ENCODE results near the gene ESR1.
"Not testable (repeated sequence)": the region's sequence is repeated elsewhere in the genome, so short reads cannot be mapped to it uniquely, and the experiment has no call there.

The ESR1 gene

DNA sequence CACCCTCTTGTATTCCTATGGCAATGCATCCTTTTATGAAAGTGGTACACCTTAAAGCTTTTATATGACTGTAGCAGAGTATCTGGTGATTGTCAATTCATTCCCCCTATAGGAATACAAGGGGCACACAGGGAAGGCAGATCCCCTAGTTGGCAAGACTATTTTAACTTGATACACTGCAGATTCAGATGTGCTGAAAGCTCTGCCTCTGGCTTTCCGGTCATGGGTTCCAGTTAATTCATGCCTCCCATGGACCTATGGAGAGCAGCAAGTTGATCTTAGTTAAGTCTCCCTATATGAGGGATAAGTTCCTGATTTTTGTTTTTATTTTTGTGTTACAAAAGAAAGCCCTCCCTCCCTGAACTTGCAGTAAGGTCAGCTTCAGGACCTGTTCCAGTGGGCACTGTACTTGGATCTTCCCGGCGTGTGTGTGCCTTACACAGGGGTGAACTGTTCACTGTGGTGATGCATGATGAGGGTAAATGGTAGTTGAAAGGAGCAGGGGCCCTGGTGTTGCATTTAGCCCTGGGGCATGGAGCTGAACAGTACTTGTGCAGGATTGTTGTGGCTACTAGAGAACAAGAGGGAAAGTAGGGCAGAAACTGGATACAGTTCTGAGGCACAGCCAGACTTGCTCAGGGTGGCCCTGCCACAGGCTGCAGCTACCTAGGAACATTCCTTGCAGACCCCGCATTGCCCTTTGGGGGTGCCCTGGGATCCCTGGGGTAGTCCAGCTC is 292.1 kb downstream of the ESR1 start:
- DNase-seq, result no peak

DNA sequence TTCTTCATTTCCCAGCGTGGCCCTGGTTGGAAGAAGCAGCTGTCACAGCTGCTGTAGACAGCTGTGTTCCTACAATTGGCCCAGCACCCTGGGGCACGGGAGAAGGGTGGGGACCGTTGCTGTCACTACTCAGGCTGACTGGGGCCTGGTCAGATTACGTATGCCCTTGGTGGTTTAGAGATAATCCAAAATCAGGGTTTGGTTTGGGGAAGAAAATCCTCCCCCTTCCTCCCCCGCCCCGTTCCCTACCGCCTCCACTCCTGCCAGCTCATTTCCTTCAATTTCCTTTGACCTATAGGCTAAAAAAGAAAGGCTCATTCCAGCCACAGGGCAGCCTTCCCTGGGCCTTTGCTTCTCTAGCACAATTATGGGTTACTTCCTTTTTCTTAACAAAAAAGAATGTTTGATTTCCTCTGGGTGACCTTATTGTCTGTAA is 292.7 kb downstream of the ESR1 start:
- DNase-seq, result no peak

DNA sequence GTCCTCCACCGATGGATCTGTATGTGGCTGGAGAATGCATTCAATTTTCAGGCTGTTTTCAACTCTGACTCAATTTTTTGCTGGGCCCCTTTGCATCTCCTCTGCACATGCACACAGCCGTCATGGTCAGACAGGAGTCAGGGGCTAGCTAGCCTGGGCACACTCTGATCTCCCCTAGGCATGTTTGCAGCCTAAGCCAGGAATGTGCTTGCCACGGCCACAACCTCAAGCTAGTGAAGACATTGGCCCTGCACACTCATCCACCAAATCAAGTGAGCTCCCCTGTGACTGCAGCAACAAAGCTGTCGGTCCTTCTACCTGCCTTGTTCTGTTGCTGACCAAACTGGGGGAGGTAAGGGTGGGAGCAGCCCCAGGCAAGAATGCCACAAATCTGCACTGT is 300.5 kb downstream of the ESR1 start:
- DNase-seq, result no peak

DNA sequence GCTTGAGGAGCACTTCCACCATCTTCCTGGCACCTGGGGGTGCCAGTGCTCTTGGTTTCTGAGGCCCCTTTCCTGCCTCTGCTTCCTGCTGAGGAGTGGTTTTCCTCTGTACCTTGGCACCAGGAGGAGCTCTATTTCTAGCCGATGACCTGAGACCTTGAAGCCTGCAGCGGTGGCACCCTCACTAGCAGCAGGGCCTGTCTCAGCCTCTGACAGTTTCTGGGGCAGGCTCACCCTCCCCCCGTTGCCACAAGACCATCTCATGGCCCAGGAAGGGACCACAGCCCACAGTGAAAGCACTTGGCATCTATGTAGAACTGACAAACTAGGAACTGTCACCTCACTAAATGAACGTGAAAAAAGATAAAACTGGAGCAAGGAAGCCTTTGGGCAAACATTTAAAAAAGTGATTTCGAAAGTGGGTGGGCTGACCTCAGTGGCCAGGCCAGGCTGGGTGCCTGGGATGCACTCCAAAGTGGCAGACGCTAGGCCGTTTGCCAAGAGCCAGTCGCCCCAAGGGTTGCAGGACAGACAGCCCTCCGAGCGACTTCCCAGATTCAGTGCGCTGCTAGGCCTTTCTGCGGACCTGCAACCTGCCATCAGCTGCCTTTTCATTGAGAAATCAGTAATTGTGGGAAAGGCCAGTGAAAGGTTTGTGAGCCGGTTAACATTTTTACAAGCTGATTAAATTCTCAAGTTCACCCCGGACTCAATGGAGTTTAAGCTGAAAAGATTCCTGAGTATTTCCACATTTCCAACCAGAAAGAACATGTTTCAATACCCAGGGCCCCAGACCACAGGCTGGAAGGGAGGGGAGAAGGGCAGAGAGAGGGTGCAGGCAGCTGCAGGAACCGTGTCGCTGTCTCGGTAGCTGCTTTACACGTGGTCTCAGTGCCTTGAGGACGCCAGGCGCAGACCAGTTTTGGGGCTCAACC is 303.7 kb downstream of the ESR1 start:
- no peak for DNase-seq

DNA sequence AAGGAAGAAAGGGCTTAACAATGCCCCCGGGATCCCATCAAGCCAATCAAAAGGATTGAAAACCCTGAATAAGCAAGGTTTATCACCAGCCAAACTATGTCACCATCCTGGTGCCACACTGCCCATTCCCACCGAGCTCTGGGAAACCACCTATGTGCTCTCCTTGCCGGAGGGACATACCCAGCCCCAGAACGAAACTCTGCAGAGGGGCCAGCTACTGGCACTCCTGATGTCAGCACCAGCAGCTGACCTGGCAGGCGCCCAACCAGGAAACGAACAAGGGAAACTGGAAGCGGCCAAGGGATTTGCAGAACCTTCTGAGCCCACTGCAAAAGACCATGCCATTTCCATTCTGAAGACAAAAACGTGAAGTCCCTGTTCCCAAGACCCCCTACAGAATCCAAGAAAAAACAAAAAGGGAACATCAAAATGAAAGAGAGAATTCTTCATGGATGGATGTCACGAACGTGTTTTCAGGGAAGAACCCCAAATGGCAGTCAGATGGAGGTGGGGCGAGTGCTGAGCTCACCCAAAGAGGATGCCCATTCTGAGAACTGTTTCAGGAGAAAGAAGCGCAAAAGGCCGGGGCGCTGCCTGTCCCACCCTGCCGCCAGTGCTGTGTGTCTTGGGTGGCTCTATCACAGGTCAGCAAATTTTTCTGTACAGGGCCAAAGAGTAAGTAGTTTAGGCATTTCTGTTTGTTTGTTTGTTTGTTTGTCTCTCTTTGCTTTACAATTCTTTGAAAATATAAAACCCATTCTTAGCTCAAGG is 305.2 kb downstream of the ESR1 start:
- no peak for DNase-seq

DNA sequence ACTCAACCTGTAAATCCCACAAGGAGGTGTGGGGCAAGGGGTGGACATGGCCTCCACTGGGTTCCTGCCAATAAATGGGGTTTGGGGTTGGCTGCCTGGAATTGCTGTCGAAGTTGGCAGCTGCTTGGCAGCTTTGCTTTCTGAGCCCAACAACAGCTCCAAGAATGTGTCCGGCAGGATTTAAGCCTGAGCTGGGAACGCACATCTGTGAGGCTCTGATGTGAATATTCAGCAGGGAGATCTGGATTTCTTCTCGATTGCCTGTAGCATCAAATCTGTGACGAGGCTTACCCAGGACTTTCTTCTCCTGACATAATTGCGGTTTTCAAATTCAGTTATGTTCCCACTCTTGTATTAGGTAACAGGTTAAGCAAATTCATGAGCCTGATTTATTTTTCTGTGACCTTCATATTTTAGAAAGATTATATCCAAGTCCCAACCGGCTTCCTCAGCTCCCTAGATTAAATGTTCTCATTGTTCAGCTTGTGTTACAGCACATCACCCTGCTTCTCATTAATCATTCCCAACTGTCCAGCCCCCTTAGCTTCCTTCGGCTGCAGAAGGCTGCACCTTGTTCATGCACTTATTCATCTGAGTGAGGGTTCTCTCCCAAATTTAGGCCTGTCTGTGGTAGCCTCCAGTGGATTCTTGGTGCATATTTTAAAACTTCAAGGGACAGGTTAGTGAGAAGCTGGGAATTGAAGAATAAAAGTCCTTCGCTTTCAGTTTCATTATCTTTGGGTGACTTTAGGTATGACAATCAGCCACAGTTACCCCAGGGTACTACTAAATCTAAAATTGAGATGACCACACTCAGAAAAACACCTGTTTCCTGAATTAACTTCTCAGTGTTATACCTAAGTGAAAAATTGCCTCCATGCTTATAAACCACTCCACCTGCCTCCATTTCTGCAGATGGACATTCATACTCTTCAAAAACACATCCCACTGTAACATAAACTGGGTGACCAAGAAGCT is 310.0 kb downstream of the ESR1 start:
- DNase-seq, result no peak

DNA sequence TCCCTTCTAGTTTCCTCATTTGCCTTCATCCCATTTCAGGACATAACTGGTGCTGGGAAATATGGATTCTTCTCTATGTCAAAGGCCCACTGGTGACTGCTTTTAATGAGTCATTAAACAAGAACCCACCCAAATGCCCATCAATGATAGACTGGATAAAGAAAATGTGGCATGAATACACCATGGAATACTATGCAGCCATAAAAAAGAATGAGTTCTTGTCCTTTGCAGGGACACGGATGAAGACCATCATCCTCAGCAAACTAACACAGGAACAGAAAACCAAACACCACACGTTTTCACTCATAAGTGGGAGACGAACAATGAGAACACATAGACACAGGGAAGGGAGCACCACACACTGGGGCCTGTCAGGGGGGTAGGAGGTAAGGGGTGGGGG is 310.7 kb downstream of the ESR1 start:
- no peak for DNase-seq

DNA sequence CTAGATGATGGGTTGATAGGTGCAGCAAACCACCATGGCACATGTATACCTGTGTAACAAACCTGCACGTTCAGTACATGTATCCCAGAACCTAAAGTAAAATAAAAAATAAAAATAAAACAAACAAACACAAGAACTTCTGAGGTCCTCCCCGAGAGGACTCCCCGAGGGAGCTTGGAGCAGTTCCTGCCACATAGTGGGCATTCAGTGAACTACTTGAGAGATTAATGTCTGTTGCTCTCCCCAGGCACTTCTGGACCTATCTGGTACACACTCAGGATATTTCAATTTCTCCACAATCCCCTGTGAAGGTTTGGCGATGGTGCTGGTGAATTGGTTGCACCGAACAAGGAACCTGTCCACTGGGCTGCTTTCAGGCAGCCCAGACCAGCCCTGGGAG is 311.2 kb downstream of the ESR1 start:
- no peak for DNase-seq

DNA sequence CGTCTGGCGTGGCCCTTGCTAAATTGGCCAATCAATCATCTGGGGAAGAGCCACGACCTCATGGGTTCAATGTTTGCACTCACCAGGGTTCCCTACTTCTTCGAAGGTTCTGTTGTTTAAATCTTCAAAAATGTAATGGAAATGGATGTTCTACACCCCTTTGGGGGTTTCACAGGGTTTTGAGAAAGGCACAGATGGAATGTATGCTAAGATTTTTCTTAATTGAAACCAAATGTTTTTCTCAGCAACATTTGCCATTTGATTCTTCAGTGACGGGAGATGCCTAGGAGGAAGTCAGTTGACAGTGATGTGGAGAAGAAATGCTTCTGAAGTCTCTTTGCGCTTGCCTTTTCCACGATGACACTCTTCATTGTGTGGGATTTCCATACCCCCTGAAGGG is 312.3 kb downstream of the ESR1 start:
- DNase-seq, result no peak

DNA sequence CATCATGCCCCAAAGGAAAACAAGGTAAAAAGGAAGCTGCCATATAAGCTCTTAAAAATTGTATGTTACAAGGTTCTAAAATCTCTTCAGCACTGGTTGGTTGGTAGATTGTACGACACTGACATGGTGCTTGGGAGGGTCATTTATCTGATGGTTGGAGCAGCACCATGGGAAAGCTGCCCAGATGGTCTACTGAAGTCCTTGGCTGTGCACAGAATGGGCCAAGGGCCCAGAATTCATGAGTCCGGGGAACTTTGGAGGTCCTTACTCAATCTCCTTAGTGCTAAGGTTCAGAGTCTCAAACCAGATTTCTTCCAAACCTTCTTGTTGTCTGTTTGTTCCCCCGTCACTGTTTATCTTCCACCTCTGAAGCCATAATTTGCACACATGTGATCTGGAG is 314.4 kb downstream of the ESR1 start:
- no peak for DNase-seq

DNA sequence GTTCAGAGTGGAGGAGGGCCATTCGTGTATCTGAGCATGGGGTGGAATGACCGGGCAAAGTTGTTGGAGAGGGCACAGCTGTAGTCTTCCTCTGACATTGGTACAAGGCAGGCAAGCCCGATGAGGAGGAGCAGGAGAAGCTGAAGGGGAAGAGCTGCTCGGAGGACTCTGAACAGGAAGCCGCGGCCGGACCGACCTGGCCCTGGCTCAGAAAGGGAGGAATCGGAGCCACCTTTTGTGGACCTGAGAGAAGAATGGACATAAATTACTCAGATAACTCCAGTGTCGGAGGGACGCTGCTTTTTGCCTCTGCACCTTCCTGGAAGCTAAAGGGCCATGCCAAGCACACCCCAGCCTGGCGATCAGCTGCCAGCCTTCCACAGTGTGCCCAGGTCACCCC is 315.0 kb downstream of the ESR1 start:
- DNase-seq, result no peak

DNA sequence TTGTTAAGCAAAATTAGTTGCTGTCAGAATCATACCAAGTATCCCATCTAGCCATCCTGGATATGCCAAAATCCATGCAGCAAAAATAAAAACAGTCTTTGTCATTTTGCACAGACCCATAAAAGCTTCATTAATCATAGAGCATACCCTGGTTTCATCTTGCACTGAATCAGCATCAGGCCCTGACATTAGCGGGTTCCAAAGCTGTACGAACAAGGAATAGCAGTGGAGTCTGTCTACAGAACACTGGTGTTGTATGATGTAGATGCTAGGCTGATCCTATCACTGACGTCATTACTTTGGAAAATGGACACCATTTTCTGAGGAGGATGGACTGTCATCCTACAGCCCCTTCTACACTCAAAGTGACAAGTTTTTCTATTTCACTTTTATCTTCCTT is 315.6 kb downstream of the ESR1 start:
- DNase-seq, result no peak

DNA sequence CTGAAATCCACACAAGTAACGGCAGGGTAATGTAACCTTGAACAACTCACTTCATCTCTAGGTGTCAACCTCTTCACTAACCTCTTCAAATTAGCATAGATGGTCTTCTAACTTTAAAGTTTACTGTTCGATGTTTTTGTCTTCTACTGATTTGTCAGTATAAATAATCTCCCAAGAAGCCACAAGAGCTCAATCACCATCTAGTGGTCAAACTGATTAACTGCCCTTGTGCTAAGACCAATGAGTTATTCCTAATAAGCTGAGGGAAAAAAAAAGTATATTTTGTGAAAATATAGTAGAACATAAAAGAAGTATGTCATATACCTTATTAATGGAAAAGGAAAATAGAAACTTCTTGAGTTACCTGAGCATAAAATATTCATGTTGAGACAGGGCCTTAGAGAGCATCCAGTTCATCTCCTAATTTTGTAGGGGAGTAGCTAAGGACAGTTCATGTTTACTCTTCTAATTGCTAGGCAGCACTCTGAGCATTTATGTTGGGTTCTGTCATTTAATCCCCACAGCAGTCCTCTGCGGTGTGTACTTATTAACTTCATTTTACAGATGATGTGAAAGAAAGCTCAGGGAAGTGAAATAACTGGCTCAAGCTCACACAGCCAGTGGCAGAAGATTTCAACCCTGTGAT is 317.1 kb downstream of the ESR1 start:
- DNase-seq, result peak; percentile 51

DNA sequence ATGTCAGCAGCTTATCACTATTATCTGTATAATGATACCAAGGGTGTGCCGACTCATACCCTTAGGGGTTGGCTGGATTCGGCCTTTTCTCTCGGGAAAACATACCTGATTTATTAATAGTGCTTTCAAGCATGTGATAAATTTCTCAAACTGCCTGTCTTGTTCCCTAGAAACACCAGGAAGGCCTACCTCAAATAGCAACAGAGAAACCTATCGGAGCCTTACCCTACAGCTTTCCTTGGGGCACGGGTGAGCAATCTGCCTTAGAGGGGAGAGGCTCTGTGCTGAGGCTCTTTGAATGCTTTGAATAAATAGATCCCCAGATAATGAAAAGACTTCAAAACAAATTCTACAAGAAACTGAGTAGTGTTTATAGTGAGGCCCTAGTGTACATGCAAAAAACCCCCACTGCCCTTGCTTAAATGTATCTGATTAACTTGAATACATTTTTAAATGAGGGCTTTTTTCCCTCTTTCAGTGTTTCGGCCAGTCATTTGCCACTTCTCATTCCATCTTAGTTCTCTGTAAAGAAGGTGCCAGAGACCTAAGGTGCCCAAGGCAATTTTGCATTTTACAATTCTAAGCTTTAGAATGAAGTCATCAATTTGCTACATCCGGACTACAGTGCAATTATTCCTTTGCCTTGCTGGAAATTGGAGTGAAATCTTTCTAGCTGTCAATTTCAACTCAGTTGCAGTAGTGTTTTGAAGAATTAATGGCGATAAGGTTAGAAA is 320.1 kb downstream of the ESR1 start:
- no peak for DNase-seq

DNA sequence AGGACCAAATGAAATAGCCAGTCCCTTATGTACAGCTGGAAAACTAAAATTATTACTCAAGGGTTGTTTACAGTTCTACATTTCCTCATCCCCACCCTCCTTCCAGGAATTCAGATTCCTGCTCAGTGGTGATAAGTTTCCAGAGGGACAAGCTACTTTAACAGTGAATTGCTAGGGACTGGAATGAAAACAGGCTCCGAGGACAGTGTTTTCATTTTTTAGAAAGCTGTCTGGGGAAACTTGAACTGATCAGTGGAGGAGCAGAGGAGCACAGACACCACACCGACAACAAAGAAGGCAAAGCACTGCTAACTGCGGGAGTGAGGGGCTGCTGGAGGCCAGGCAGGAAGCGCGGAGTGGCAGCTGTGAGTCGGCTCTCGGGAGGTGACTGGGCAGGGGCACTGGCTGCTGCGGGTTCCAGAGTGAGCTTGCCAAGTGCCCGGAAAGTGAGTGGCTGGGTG is 322.2 kb downstream of the ESR1 start:
- DNase-seq, result no peak

DNA sequence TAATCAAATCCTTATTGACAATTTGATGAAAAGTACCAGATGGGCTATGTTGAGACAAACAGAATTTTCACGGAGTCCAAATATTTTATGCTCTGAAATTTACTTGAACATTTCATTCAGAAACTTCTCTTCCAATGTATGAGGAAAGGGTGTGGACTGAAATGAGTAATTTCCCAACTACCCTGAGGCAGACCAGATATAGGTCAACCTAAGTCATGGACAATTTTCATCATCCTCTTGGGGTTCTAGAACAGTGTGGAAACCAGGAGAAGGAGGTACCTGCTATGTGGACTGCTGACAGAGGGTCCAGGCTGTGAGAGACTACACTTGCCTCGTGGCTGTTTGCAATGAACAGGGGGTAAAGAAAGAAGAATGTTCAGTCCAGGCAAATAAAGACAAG is 323.0 kb downstream of the ESR1 start:
- DNase-seq, result no peak

DNA sequence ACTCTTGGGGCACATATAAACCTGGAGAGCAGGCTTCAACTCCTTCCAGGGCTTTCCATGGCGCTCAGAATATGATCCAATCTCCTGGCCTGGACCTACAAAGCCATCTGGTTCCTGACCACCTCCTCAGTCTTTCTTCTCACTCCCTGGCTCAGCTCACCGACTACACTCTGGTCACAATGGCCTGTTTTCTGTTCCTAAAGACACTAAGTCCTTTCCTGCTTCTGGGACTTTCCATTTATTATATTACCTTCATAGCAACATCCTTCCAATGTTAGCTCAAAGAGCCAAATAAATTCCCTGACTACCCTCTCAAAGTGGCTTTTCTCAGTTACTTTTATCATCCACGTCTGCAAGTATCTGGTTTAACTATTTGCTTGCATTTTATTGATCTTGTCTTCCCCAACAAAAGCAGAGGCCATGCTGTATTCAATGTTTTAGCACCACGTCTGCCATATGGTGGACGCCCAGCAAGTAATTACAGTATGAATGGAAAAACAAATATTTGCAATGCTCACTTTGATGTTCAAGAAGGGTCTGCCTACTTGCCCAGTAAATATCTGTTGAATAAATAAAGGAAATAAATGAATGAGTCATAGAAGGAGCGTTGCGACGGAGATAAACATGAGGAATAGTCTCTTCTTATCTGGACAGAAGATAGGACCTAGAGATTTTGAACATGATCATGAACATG is 328.4 kb downstream of the ESR1 start:
- peak; percentile 32 for DNase-seq

DNA sequence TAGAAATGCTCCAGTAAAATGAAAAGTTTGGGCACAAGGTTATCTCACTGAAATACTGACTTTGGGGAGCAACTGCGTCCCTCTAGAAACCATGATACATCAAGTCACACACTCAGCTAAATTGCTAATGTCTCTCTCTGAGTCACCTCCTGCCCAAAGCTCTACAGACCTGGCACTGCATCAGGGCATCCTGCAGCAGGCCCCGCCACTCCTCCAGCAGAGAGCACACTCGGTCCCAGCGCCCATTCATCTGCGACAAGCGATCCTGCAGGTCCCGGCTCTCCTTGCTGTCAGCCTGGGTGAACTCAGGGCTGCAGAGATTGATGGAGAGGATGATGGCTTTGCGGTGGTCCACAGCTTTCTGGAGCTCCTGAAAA is 329.0 kb downstream of the ESR1 start:
- peak; percentile 15 for DNase-seq

DNA sequence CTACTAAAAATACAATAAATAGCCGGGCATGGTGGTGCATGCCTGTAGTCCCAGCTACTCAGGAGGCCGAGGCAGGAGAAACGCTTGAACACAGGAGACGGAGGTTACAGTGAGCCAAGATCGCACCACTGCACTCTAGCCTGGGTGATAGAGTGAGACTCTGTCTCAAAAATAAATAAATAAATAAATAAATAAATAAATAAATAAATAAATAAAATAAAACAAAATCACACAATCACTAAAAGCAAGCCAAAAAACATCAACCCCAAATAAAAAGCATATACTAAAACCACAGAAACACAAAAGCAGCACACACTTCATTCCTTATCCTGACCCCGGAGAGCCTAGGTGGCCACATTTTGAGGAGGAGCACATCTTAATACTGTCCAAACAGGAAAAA is 330.9 kb downstream of the ESR1 start:
- DNase-seq, result not testable (repeated sequence)

DNA sequence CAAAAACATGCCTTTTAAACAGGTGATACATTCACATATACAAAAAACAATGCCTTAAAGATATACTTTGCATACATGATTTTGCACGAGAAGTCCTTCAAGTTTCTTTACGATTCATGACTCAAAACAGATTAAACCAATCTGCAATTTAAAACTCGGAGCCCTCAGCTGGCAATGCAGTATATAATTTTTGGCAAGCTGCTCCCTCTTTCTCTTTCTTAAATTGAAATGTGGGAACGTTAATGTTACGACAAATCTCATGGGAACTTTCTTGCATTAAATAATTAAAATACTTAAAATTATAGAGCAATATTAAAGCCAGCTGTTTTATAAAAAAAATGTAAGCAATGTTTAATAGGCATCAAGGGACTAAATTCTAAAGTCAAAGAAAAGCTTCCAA is 334.6 kb downstream of the ESR1 start:
- no peak for DNase-seq
